ENCODE results near the gene ZNF230.

- TF ChIP-seq YY1 (IDR thresholded peaks at IDR 0.05; ENCODE audit: borderline replicate concordance in 1 of 3, control insufficient read depth in 1 of 3, extremely low read depth in 1 of 3, insufficient read depth in 3 of 3, insufficient read length in 1 of 3, insufficient replicate concordance in 2 of 3, low read depth in 1 of 3, low read length in 2 of 3) (no peak), MNT (conservative IDR thresholded peaks at IDR 0.05) (no peak), MEF2A (IDR thresholded peaks at IDR 0.05; ENCODE audit: control insufficient read depth, low read depth, low read length) (no peak)
Measured at GRCh38 chr19:44050740-44051649, 48.2 kb downstream of the ZNF230 start.

All from K562 (cell line).